ENCODE results near the gene TSEN34.

The TSEN34 gene

DNA sequence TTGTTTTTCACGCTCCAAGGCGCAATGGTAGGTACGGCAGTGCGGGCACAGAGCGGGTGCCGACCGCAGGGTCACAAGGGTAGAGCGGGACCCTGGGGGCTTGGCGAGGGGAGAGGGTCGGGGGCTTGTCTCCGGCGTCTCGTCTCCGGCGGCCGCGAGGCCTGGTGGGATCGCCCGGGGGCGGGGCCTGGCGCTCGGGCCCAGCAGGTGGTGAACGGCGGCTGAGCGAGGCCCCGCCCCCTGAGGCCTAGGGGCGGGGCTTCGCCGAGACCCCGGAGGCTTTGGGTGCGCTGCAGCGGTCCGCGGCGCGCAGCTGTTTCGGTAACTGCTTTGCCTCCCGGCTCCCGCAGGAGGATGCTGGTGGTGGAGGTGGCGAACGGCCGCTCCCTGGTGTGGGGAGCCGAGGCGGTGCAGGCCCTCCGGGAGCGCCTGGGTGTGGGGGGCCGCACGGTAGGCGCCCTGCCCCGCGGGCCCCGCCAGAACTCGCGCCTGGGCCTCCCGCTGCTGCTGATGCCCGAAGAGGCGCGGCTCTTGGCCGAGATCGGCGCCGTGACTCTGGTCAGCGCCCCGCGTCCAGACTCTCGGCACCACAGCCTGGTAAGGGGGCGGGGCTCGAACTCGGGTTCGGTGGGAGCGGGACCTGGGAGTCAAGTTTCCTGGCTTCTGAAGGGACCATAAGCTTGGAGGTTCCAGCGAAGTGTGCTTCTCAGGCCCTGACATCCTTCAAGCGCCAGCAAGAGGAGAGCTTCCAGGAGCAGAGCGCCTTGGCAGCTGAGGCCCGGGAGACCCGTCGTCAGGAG is at the start of gene TSEN34:
Gene TSEN34 (plus strand): TSS at position 298 of the 800 bp plus-strand sequence. CDS start 57 bp downstream, at position 355.
- TF ChIP-seq ZFX (IDR thresholded peaks at IDR 0.05): peak; percentile 72; the same call in 1 of the 2 replicates
- TF ChIP-seq, protein P1, sequence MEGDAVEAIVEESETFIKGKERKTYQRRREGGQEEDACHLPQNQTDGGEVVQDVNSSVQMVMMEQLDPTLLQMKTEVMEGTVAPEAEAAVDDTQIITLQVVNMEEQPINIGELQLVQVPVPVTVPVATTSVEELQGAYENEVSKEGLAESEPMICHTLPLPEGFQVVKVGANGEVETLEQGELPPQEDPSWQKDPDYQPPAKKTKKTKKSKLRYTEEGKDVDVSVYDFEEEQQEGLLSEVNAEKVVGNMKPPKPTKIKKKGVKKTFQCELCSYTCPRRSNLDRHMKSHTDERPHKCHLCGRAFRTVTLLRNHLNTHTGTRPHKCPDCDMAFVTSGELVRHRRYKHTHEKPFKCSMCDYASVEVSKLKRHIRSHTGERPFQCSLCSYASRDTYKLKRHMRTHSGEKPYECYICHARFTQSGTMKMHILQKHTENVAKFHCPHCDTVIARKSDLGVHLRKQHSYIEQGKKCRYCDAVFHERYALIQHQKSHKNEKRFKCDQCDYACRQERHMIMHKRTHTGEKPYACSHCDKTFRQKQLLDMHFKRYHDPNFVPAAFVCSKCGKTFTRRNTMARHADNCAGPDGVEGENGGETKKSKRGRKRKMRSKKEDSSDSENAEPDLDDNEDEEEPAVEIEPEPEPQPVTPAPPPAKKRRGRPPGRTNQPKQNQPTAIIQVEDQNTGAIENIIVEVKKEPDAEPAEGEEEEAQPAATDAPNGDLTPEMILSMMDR (conservative IDR thresholded peaks at IDR 0.05): no peak
- H3K27ac ChIP-seq: peak within 1 kb of the TSS; percentile 86

- TF ChIP-seq, protein P1 (conservative IDR thresholded peaks at IDR 0.05): no peak
- TF ChIP-seq ZFX (IDR thresholded peaks at IDR 0.05): no peak
- H3K27ac ChIP-seq: no peak overlapping the region
These were observed 49.8 kb upstream of the TSEN34 start for GRCh38 chr19:54141356-54141755.

DNA sequence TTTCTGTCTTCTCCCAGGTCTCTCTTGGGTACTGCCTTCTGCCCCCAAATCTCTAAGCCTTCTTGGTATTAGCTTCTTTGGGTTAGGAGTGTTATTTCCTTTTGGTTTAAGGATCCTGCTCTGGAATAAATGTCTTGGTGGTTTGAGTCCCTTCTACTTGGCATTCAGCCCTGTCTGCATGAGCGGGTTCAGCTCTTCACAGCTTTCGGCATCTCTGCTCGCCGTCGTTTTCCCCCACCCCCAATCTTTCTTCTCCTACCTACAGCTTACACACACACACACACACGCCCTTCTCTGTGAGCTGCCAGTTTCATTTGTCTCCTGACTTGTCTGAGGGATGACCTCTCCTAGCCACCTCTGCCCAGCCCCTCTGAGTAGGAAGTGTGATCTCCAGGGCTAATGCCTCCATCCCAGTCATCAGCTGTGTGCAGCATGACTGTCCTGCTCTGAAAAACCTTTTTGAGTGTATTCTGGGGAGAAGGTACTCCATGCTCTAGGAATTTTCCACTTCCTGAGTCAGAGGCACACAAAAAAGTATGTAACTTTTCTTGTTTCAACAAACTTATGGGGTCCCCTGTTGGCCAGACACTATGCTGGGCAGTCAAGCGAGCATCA is 48.8 kb upstream of the TSEN34 start:
- TF ChIP-seq, protein P1 (conservative IDR thresholded peaks at IDR 0.05): no peak
- no peak for TF ChIP-seq ZFX (IDR thresholded peaks at IDR 0.05)
- H3K27ac ChIP-seq: no peak overlapping the region

- TF ChIP-seq, protein P1 (conservative IDR thresholded peaks at IDR 0.05): no peak
- TF ChIP-seq ZFX (IDR thresholded peaks at IDR 0.05): no peak
- no peak overlapping the region for H3K27ac ChIP-seq
These were observed 45.5 kb upstream of the TSEN34 start for GRCh38 chr19:54145541-54146158.

DNA sequence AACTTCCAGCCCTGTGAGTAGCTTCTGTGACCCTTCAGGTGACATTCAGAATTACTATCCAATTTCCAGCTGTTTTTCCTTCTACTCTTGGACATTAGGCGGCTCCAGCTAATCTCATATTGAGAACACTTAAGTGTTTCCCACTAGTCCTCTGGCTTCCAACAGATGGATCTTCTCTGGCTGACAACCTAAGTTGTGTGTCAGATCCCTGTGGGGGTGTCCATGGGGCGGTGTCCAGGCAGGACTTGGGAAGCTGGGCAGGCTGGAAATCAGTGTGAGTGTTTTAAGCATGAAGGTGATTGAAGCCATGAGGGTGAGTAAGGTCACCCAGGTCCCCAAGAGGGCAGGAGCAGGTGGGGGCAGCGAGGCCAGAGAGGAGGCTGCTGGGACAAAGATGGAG is 43.4 kb upstream of the TSEN34 start:
- no peak overlapping the region for H3K27ac ChIP-seq
- TF ChIP-seq, protein P1 (conservative IDR thresholded peaks at IDR 0.05): no peak
- no peak for TF ChIP-seq ZFX (IDR thresholded peaks at IDR 0.05)

DNA sequence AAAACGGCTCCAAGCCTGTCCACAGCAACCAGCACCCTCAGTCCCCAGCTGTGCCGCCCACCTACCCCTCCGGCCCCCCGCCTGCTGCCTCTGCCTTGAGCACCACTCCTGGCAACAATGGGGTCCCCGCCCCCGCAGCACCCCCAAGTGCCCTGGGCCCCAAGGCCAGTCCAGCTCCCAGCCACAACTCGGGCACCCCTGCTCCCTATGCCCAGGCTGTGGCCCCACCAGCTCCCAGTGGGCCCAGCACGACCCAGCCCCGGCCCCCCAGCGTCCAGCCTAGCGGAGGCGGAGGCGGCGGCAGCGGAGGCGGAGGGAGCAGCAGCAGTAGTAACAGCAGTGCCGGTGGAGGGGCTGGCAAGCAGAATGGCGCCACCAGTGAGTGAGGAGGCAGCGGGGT is 43.0 kb upstream of the TSEN34 start:
- H3K27ac ChIP-seq: no peak overlapping the region
- TF ChIP-seq, protein P1 (conservative IDR thresholded peaks at IDR 0.05): no peak
- TF ChIP-seq ZFX (IDR thresholded peaks at IDR 0.05): no peak
